NCI-H2171 treated with DMSO at 0.1 percent for 48 hours (cell line): ENCODE measurements around the gene PAPOLB.
A peak's percentile ranks its signal among the peaks of the same experiment; 100 is the strongest.

Experiments
- DNase-seq: peaks from one replicate; lab custom pipeline; 2025; lab: John Stamatoyannopoulos, UW

Gene PAPOLB

DNA sequence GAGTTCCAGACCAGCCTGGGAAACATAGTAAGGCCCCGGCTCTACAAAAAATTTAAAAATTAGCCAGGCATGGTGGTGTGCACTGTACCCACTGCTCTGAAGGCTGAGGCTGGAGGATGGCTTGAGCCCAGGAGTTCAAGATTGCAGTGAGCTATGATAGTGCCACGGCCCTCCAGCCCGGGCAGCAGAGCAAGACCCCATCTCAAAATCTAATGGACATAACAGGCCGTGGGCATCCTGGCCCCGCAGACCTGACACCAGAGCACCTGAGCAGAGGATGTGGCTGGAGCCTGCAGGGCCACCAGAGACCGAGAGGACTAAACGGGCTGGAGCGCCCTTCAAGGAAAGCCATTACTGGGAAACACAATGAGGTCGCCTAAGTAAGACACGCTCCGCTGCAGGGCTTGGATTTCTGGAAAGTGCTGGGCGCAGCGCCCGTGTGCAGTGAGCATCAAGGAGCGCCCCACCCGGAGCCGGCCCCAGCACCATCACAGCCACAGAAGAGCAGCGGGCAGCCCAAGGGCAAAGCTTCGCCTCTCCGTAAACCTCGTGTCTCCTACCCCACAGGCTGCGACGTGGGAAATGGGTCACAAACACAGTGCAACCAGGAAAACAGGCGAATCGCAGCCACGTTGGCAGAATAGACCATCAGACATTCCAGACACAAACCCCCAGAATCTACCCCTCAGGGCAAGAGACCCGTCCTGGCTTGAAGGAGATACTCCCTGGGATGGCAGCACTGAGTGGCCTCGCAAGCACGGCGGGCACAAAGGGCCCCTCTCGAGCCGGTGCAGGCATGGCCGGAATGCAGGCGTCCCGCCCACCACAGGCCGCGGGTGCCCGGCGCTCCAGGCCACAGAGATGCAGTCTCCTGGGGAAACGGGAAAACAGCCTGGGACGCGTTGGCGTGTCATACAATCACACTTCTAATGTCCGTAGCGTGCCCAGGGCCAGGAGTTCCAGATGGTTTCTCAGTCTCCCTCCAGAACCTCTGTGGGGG lies 16.8 kb upstream of the PAPOLB start:
- DNase-seq: no peak

GRCh38 chr7:4876586-4876985 lies 14.8 kb upstream of the PAPOLB start:
- DNase-seq: no peak

DNA sequence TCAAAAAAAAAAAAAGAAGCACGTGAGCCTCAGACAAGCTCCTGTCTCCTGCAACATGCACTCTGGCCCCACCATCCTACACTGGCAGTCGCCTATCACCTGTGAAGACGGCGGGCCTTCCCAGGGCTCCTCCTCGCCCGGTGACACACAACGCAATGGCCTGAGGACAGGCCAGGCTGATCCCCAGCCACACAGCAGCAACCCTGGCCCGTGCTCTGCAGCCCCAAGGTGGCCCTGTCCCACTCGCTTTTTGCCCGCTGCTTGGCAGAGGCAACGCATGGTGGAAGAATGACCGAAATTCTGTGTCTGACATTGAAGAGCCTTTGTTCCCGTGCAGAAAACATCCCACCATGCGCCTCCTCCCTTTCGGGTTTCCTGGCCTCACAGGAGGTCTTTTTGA lies 13.6 kb upstream of the PAPOLB start:
- DNase-seq: no peak

DNA sequence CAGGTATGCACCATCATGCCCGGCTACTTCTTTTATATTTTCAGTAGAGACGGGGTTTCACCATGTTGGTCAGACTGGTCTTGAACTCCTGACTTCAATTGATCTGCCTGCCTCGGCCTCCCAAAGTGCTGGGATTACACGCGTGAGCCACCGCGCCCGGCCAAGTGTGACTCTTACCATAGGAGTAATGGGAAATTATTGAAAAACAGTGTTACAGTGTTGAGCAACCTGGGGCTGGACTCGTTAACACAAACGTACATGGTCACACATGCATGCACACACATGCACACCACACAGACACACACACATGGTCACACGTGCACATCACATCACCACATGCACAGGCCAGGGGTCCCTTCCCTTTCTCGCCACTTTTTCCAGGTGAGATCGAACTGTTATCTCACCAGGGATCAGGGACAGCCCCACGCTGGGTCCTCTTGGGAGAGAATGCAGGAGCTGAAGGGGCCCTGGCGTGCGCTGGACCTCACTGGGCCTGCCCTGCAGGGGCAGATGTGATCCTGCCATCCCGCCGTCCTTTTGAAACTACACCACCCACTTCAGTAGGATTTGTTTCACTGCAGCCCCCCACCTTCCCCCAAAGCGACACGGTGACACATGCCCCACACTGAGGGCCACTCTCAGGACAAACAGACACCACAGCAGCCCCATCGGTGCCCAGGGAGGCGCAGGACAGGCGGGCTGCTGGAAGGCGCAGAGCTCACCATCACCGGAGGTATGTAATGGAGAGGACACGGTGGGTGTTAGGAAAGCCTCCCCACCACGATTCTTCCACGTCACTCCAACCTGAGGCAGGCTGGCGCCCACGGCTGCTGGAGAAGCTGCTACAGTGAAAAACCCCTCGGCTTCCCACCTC lies 11.5 kb upstream of the PAPOLB start:
- DNase-seq: no peak

- DNase-seq: no peak
Measured at GRCh38 chr7:4871930-4872675, 10.3 kb upstream of the PAPOLB start.

- no peak for DNase-seq
Measured at GRCh38 chr7:4871056-4871680, 9.3 kb upstream of the PAPOLB start.

- no peak for DNase-seq
Measured at GRCh38 chr7:4868493-4868892, 6.7 kb upstream of the PAPOLB start.

DNA sequence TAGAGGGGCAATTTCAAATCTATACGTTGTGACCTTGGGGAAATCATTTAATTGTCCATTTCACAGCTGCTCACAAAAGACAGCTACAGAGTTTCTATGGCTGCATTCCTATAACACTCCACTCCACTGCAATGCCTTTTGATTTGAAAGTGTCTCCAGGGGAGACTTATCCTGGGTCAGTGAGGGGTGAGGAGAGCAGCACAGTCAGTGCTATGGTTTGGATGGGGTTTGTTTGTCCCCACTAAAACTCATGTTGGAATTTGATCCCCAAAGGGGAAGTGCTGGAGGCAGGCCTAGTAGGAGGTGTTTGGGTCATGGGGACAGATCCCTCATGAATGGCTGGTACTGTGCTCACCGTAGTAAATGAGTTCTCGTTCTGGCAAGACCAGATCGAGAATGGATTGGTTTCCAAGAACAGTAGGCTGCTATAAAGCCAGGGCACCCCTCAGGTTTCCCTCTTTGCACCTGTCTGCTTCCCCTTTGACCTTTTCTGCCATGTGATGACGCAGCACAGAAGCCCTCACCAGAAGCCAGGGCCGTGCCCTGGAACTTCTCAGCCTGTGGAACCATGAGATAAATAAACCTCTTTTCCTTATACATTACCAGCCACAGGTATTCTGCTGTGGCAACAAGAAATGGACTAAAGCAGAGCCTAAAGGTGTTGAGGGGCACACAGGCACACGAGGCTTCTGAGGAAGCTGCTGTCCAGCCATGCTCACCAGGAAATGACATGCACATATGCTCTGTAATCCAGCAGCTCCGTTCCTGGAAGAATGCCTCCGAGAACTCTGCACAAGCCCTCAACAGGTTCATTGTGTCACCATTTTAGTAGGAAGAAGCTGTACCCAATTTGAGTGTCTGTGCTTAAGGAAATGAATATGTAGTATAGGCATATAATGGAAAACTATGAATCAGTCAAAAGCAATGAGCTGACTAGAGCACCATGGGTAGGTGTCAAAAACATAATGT lies 5.0 kb upstream of the PAPOLB start:
- DNase-seq: no peak

DNA sequence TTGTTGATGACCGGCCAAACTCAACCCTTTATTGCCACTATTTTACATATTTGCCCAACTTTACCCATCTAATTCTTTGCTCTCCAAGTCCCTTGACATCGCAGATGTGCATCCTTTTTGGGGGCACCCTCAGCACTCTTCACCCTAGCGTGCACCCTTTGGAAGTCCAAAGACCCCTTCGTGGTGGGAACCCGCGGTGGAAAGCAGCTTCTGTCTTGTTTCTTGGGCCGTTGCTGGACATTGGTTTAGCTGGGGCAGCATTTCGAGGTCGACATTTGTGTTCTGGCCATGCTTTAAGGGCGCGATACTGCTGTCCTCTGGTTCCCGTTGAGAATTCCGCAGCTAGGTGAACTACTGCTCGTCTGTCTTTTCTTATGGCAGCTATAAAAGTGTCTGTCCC lies 326 bp upstream of the PAPOLB start:
- DNase-seq: no peak

GRCh38 chr7:4861227-4861626 lies 603 bp downstream of the PAPOLB start:
- no peak for DNase-seq

DNA sequence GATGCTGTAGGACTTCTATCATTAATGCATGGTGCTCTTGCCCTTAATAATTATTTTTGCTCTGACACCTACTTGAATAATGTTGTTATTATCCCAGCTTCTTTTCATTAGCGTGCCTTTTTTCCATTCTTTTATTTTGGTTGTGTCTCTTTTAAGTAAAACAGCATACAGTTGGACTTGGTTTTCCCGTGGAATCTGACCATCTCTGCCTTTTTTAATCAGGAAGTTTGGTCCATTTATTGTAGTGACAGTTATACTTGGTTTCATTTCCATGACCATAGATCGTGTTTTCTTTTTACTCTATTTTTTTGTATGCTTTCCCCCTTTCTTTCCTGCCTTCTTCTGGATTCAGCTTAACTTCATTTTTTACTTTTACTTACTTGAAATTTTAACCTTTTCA lies 4.6 kb downstream of the PAPOLB start:
- DNase-seq: no peak

GRCh38 chr7:4856336-4857057 lies 5.3 kb downstream of the PAPOLB start:
- peak; percentile 29 for DNase-seq

- DNase-seq: no peak
Measured at GRCh38 chr7:4854916-4855315, 6.9 kb downstream of the PAPOLB start.

GRCh38 chr7:4851459-4852422 lies 10.1 kb downstream of the PAPOLB start:
- no peak for DNase-seq

- no peak for DNase-seq
Measured at GRCh38 chr7:4850262-4850795, 11.5 kb downstream of the PAPOLB start.

DNA sequence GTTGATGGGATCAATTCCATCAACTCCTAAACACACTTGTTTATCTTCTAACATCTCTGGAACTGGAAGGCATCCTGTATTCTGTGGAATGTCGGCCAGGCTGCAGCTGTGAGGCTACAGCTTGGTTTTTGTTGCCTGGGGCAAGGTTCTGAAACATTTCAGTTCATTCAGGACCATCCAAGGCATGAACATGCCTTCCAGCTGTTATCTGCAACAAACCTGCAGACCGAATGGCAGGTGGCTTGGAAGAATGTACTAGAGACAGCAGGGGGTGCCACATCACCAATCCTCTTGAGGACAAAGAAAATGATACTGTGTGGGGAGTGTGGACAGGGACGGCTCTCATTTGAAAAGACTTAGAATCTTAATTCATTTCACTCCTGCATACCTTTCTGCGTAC lies 12.4 kb downstream of the PAPOLB start:
- DNase-seq: peak; percentile 53

- peak; percentile 83 for DNase-seq
Measured at GRCh38 chr7:4845740-4846142, 16.1 kb downstream of the PAPOLB start.

GRCh38 chr7:4842319-4843064 lies 19.3 kb downstream of the PAPOLB start:
- no peak for DNase-seq
